Measurements from ENCODE around the gene CKS1B. TPM values are rescaled to one million over a fixed set of nuclear protein-coding genes. Genes with fewer than 3 reads are reported as not detected.

Gene CKS1B
- total and polyA plus RNA-seq, 9 of the 15 experiments (the other 6 are each of a cell fraction or from before 2014, with no cell fraction given) = 215 to 1,103 (median 460) TPM

DNA sequence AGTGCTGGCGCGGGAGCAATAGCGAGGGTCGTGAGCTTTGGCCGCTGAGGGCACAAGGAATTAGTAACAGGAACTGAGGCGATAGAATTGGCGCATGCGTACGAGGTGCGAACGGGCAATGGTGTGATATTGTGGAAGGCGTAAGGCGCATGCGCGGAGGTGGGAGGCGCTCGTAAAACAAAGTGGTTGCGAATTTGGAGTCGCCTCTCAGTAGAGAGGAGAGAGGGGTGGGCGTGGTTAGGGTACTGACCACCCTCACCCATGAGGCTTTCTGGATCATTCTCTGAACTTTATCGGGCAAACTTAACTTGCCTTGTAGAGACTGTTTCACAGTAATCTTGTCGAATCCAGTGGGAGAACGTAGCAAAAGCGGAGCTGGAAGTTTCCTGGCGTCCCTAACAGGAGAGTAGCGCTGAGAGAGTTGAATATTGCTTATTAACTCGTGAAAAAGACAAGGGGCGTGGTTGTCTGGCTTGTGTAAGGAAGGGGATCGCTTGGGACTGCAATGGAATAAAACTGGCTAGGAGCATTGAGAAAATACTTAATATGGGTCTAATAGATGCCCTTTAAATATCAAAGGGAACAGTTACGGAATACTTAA is 427 bp downstream of the CKS1B start (continued):
- TF ChIP-seq ZBTB40 (IDR thresholded peaks at IDR 0.05) = no peak
- peak; percentile 22; the same call in 1 of the 2 replicates for TF ChIP-seq ZBTB40 (CRISPR knock-in tag; IDR thresholded peaks at IDR 0.05)
- no peak for TF ChIP-seq SAFB2 (IDR thresholded peaks at IDR 0.05; ENCODE audit: borderline replicate concordance, low read depth, low read length, severe bottlenecking)
- peak in 1 of 2 experiments; percentile 63; a peak in 2 of 4 replicates for TF ChIP-seq FOXK2 (conservative IDR thresholded peaks at IDR 0.05 in 1 of 2, IDR thresholded peaks at IDR 0.05 in 1 of 2; ENCODE audit: low read depth in 2 of 2)
- TF ChIP-seq PTRF (tag; IDR thresholded peaks at IDR 0.05) = no peak
- peak; percentile 63; the same call in 1 of the 2 replicates for TF ChIP-seq ZBTB33 (CRISPR knock-in tag; IDR thresholded peaks at IDR 0.05)
- TF ChIP-seq ZNF41 (CRISPR knock-in tag; conservative IDR thresholded peaks at IDR 0.05) = peak; percentile 35; the same call in 1 of the 2 replicates
- TF ChIP-seq BRD4 (IDR thresholded peaks at IDR 0.05) = 0 out of 2 replicates have a peak, but pooled peaks have one; percentile 1
- TF ChIP-seq TEAD1 (CRISPR knock-in tag; IDR thresholded peaks at IDR 0.05) = 0 out of 4 replicates have a peak, but pooled peaks of 1 of the 2 experiments have one; percentile 15
- 0 out of 2 replicates have a peak, but pooled peaks have one; percentile 37 for TF ChIP-seq MYC (IDR thresholded peaks at IDR 0.05; ENCODE audit: low read depth, low read length)
- no peak; the same call in 1 of the 2 replicates for TF ChIP-seq MYC (CRISPR knock-in tag; IDR thresholded peaks at IDR 0.05; ENCODE audit: borderline replicate concordance, low read depth)
- TF ChIP-seq ETV1 (tag; conservative IDR thresholded peaks at IDR 0.05; ENCODE audit: low read depth) = no peak
- peak; percentile 37; the same call in 1 of the 2 replicates for TF ChIP-seq PHF8 (IDR thresholded peaks at IDR 0.05; ENCODE audit: borderline replicate concordance, low read length)
